Stimulated activated CD4-positive, alpha-beta T cell treated with anti-CD3 and anti-CD28 coated beads, Interleukin-15, amount 100 ng/mL, for 48 hours (primary cell): ENCODE data around the gene ZNF335.

Experiments
- DNase-seq, 2 donors: peaks; one replicate each; pipeline ENCODE4 v3.0.0-alpha.2; 2020; ENCODE audit warnings: low read depth in 2 of 2

Gene ZNF335, protein sequence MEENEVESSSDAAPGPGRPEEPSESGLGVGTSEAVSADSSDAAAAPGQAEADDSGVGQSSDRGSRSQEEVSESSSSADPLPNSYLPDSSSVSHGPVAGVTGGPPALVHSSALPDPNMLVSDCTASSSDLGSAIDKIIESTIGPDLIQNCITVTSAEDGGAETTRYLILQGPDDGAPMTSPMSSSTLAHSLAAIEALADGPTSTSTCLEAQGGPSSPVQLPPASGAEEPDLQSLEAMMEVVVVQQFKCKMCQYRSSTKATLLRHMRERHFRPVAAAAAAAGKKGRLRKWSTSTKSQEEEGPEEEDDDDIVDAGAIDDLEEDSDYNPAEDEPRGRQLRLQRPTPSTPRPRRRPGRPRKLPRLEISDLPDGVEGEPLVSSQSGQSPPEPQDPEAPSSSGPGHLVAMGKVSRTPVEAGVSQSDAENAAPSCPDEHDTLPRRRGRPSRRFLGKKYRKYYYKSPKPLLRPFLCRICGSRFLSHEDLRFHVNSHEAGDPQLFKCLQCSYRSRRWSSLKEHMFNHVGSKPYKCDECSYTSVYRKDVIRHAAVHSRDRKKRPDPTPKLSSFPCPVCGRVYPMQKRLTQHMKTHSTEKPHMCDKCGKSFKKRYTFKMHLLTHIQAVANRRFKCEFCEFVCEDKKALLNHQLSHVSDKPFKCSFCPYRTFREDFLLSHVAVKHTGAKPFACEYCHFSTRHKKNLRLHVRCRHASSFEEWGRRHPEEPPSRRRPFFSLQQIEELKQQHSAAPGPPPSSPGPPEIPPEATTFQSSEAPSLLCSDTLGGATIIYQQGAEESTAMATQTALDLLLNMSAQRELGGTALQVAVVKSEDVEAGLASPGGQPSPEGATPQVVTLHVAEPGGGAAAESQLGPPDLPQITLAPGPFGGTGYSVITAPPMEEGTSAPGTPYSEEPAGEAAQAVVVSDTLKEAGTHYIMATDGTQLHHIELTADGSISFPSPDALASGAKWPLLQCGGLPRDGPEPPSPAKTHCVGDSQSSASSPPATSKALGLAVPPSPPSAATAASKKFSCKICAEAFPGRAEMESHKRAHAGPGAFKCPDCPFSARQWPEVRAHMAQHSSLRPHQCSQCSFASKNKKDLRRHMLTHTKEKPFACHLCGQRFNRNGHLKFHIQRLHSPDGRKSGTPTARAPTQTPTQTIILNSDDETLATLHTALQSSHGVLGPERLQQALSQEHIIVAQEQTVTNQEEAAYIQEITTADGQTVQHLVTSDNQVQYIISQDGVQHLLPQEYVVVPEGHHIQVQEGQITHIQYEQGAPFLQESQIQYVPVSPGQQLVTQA (N-terminal part only)

DNA sequence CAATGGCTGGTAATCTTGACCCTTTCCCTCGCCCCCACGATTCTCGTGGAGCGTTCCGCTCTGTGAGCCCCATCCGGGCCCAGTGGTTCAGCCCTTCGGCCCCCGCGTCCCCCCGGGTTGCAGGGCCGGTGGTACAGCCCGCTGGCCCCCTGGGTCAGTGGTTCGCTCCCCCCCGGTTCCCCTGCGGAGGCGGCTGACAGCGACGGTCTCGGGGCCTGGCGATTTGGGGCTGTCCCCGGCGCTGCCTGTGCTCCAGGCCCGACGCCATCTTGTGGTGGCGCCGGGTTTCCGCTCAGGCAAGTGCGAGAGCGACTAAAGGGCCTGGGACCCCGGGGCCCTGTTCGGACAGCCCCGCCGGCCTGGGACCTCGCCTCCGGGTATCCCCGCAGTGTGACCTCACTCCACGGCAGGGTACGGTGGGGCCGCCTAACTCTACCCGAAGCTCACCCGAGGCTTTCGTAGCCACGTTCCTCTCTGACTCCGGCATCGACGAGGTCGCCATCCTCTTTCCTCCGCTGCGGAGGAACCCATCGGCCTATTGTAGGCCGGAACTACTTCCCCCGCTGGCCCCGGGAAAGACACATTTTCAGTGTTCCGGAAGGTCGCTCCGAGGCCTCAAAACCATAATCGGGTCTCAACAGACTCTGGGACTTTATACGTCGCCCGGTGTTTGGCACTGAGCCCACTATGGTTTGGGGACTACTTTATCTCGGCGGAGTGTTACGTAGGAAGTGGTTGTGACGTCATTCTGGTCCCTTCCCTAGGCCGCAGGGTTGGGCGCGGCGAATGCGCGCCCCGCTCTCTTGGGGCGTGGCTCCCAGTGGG is at the start of gene ZNF335:
Gene ZNF335, minus strand, starts transcription at position 529 of the 825 bp plus-strand sequence. CDS start 793 bp downstream, outside the sequence.
- DNase-seq = peak; percentile 91 to 92

DNA sequence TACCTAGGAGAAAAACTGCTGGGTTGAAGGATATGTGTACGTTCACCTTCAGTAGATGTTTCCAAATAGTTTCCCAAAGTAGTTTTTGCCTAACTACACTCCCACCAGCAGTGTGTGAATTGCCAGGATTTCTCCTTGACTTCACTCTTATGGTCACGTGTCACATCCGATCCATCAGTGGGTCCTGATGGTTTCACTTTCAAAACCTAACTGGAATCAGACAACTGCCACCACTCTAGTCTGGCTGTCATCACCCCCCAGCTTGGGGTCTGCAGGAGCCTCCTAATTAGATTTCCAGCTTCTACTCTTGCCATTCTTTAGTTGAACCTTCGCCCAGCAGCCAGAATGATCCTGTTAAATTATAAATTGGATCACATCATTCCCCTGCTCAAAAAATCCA is 48.6 kb upstream of the ZNF335 start:
- DNase-seq = no peak

DNA sequence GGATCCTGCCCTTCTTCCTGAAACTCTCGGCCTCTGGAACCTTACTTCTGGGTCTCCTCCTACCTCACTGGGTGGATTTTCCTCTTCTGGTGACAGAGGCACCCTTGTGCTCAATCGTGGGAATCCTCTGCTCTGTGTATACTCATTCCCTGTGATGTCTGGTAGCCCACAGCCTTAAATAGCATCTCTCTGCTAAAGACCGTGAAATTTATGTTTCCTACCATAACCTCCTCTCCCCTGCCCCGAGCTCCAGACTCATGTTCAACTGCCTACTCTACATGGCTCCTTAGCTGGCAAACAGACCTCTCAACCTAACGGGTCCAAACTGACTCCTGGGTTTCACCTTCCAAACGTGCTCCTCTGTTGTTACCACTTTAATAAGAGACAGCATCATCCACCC is 46.6 kb upstream of the ZNF335 start:
- no peak for DNase-seq

DNA sequence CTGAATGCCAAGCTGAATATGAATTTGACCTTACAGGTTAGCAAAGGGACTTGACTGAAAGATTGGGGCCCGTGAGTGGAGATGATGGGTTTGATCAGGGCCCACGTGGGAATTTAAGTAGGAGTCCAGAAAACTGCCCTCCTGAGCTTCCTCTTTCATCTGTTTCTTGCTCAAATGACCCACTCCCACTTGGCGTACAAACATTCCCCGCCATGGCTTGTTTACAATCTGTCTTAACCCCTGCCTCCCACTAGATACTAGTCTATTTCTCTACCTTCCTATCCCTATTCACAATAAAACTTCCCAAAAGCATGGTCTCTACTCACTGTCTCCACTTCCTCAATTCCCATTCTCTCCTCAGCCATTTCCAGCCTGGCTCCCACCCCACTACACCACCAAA is 46.1 kb upstream of the ZNF335 start:
- no peak for DNase-seq

DNA sequence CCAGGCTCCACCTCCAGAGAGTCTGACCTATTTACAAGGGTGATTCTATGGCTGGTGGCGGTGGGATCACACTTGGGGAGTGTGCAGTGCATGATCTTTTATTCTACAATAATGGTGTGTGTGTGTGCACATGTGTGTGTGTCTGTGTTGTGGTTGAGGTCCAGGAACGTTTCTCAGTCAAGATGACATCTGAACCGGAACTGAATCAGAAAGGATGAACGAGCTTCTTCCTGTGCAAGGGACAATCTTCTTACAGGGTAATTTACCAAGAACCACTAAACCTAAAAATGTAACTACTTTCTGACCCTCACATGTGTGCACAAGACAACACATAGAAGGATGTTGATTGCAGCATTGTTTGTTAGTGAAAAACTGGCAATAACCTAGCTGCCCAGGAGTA is 45.3 kb upstream of the ZNF335 start:
- no peak for DNase-seq

DNA sequence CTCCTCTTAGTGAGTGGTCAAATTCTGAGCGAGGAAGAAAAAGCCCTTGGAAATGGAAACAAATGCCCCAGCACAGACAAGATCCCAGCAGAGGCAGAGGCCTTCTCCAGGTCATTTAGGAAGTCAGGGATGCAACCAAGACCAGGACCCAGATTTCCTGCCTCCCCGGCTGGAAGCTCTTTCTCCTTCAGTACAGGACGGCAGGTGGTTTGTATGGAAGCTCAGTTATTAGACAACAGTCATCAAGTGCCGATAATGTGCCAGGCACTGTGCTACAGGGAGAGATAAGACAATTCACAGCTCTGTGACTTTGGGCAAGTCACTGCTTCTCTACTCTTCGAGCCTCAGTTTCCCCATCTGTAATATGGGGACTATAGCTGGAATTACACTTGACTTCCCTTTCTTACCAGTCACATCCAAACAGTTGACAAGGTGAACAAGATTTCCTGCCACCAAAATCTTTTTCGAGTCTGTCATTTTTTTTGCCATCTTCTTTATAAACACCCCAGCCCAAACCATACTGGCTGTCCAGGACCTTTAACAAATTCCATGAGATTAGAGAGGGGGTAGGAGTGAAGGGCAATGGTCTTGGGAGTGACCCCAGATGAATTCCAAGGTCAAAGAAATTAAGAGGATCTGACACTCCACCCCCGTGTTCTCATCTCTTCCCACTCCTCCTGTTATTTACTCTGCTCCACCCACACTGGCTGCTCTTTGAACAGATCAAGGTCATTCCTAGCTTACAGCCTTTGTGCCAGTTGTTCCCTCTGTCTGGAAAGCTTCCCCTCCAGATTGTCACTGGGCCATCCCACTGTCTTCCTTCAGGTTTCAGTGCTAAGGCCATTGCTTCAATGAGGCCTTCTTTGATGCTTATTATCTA is 42.8 kb upstream of the ZNF335 start:
- DNase-seq = no peak

DNA sequence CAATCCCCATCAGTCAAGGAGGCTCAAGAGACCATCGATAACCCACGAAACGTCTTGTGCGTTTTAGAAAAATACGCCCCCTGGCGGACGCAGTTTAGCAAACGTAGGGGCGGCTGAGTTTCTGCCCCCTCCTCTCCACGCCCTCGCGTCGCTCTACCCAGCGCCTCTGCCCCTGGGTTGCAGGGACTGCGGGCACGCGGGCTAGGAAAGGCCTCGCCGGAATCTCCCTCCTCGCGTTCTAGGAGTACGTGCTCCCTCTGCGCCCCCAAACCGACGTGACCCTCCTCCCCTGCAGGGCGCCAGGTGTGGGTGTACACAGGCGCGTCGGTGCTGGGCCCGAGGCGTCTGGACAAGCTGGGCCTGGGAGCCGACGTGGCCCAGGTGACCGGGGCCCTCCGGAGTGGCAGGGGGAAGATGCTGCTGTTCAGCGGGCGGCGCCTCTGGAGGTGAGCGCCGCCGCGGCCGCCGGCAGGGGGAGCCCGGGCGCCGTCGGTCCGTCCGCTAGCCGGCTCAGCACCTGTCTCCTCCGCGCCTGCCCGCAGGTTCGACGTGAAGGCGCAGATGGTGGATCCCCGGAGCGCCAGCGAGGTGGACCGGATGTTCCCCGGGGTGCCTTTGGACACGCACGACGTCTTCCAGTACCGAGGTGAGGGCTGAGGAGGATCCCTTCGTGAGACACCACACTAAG is 42.0 kb upstream of the ZNF335 start:
- peak; percentile 40 to 59 for DNase-seq

DNA sequence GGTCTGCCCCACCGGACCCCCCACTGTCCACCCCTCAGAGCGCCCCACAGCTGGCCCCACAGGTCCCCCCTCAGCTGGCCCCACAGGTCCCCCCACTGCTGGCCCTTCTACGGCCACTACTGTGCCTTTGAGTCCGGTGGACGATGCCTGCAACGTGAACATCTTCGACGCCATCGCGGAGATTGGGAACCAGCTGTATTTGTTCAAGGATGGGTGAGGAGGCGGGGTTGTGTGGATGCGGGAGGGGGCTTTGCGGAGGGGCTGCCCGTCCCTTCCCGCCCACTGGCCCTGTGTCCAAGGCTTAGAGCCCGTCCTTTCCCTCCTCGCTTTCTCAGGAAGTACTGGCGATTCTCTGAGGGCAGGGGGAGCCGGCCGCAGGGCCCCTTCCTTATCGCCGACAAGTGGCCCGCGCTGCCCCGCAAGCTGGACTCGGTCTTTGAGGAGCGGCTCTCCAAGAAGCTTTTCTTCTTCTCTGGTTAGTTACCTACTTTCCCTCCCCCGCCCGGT is 41.4 kb upstream of the ZNF335 start:
- no peak for DNase-seq

DNA sequence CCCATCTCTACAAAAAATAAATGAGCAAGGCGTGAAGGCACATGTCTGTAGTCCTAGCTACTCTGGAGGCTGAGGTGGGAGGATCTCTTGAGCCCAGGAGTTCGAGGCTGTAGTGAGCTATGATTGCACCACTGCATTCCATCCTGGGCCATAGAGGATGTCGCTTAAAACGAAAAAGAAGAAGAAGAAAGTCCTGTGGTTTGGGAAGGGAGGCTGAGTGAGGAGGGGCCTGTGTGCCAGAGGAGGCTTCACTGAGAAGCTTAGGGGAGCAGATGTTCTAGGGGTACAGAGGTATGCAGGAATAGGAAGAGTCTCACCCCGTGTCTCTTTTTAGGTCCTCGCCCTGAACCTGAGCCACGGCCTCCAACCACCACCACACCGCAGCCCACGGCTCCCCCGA is 40.9 kb upstream of the ZNF335 start:
- DNase-seq = no peak

DNA sequence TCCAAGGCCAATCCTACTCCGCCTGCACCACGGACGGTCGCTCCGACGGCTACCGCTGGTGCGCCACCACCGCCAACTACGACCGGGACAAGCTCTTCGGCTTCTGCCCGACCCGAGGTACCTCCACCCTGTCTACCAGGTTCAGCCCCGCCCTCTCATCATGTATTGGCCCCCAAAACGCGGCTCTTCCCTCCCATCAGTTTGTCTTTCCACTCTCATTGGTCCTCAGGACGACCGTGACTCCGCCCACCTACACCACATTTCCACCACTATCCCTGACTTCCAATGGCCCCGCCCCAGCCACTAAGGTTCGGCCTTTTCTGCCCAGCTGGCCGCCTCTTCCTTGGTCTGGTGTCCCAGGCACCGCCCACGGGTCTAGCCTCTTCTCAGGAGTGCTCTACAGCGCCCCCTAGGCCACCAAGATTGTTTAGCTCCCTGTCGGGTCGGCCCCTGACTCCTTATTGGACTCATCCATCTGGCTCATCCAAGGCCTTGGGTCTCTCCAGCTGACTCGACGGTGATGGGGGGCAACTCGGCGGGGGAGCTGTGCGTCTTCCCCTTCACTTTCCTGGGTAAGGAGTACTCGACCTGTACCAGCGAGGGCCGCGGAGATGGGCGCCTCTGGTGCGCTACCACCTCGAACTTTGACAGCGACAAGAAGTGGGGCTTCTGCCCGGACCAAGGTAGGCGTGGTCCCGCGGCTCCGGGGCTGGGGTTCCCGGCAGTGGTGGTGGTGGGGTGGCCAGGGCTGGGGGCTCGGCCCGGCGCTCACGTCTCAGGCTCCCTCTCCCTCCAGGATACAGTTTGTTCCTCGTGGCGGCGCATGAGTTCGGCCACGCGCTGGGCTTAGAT is 39.9 kb upstream of the ZNF335 start:
- DNase-seq = peak in 1 of 2 donors; percentile 36

DNA sequence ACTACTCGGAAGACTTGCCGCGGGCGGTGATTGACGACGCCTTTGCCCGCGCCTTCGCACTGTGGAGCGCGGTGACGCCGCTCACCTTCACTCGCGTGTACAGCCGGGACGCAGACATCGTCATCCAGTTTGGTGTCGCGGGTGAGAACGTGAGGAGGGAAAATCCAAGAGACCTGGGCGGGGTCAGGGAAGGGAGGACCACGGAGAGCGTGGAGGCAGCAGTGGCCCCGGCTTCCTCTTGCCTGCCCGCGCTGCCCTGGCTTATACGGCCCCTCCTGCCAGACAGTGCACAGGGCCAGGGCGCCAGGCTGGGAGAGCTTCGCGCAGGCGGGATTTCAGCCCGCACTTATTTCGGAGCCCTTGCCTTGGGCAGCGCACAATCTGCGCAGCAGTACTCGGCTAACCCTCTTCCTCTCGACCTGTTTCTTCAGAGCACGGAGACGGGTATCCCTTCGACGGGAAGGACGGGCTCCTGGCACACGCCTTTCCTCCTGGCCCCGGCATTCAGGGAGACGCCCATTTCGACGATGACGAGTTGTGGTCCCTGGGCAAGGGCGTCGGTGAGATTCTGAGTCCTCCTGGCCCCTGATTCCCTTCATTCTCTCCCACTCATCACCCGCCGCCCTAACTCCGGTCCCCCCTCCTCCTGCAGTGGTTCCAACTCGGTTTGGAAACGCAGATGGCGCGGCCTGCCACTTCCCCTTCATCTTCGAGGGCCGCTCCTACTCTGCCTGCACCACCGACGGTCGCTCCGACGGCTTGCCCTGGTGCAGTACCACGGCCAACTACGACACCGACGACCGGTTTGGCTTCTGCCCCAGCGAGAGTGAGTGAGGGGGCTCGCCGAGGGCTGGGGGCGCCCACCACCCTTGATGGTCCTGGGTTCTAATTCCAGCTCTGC is 38.7 kb upstream of the ZNF335 start:
- DNase-seq = peak in 1 of 2 donors; percentile 31

DNA sequence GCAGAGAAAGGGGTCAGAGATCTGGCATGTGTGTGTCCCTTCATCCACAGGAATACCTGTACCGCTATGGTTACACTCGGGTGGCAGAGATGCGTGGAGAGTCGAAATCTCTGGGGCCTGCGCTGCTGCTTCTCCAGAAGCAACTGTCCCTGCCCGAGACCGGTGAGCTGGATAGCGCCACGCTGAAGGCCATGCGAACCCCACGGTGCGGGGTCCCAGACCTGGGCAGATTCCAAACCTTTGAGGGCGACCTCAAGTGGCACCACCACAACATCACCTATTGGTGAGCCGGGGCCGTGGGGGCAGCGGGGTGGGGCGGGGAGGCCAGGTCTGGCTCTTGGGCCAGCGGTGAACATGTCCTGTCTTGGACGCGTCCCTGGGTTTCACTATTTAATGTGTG is 37.8 kb upstream of the ZNF335 start:
- DNase-seq = no peak

DNA sequence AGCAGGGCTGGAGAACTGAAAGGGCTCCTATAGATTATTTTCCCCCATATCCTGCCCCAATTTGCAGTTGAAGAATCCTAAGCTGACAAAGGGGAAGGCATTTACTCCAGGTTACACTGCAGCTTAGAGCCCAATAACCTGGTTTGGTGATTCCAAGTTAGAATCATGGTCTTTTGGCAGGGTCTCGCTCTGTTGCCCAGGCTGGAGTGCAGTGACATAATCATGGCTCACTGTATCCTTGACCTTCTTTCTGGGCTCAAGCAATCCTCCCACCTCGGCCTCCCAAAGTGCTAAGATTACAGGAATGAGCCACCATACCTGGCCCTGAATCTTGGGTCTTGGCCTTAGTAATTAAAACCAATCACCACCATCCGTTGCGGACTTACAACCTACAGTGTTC is 35.7 kb upstream of the ZNF335 start:
- no peak for DNase-seq

DNA sequence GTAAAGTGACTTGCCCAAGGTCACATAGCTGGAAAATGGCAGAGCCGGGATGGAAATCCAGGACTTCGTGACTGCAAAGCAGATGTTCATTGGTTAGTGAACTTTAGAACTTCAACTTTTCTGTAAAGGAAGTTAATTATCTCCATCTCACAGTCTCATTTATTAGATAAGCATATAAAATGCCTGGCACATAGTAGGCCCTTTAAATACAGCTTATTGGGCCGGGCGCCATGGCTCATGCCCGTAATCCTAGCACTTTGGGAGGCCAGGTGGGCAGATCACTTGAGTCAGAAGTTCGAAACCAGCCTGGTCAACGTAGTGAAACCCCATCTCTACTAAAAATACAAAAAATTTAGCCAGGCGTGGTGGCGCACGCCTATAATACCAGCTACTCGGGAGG is 35.0 kb upstream of the ZNF335 start:
- DNase-seq = no peak

DNA sequence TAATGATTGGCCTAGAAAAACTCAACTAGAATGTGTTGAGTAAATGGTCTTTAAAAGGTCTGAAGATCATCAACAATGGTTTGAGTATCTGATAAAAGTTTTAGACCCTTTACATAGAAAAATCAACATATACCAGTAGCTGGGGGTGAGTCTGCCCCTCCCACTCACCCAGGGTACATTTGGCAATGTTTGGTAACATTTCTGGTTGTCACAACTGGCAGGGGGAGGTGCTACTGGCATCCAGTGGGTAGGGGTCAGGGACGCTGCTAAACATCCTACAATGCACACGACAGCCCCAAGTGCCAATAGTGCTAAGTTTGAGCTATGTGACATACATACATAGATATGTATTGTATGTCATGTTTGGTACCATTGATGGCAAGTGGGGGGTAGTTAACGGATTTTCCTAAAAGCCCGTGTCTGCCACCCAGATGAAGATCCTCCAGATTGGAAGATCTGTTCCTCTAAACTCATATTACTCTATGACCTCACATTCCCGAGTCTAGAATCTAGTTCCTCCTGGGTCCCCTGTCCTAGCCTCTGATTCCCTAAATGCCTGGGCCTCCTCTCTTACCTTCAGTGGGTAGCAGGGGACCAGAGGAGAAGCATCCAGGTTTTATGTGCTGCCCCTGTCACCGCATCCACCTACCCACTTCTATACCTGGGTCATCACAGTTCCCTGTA is 34.2 kb upstream of the ZNF335 start:
- no peak for DNase-seq

DNA sequence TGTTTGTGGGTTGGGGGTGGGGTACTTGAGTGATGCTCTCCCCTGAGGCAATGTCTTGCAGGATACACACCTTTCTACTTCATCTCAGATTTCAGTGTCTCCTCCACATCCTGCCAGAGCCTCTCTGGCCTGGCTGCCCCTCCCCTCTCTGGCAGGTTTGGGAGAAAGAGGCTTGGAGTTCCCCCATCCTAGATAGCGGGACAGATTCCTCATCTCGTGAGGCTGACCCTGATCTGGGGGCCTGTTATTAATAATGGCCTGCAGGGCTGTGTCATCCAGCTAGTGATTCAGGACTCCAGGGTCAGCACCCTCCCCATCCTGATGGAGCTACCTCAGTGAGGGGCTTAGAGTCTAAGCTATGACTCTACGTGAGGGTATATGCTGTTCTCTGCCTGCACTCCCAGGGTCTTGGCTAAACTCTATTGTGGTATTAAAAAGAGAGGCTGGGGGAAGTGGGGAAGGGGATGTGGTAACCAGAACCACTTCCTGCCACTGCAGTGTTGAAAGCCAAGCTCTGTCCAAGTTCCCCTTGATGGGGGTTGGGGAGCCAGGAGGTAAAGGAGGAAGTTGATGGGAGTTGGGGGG is 33.0 kb upstream of the ZNF335 start:
- no peak for DNase-seq
